LNCAP (cell line): Measurements from ENCODE around the gene SSU72.

Experiments used
- TF ChIP-seq, protein P1 (sequence below): fragments of 450-650 bp; IDR thresholded peaks from 2 replicates; pipeline ENCODE4 v1.5.1; 2017; ENCODE audit warnings: mild to moderate bottlenecking

The SSU72 gene

GRCh38 chr1:1582585-1583346, 8.1 kb upstream of the SSU72 start:
- TF ChIP-seq, protein P1, sequence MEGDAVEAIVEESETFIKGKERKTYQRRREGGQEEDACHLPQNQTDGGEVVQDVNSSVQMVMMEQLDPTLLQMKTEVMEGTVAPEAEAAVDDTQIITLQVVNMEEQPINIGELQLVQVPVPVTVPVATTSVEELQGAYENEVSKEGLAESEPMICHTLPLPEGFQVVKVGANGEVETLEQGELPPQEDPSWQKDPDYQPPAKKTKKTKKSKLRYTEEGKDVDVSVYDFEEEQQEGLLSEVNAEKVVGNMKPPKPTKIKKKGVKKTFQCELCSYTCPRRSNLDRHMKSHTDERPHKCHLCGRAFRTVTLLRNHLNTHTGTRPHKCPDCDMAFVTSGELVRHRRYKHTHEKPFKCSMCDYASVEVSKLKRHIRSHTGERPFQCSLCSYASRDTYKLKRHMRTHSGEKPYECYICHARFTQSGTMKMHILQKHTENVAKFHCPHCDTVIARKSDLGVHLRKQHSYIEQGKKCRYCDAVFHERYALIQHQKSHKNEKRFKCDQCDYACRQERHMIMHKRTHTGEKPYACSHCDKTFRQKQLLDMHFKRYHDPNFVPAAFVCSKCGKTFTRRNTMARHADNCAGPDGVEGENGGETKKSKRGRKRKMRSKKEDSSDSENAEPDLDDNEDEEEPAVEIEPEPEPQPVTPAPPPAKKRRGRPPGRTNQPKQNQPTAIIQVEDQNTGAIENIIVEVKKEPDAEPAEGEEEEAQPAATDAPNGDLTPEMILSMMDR = no peak

- TF ChIP-seq, protein P1 = no peak
Observed at GRCh38 chr1:1578371-1578940, 3.8 kb upstream of the SSU72 start.

- TF ChIP-seq, protein P1 = no peak
Observed at GRCh38 chr1:1577367-1578011, 2.8 kb upstream of the SSU72 start.

DNA sequence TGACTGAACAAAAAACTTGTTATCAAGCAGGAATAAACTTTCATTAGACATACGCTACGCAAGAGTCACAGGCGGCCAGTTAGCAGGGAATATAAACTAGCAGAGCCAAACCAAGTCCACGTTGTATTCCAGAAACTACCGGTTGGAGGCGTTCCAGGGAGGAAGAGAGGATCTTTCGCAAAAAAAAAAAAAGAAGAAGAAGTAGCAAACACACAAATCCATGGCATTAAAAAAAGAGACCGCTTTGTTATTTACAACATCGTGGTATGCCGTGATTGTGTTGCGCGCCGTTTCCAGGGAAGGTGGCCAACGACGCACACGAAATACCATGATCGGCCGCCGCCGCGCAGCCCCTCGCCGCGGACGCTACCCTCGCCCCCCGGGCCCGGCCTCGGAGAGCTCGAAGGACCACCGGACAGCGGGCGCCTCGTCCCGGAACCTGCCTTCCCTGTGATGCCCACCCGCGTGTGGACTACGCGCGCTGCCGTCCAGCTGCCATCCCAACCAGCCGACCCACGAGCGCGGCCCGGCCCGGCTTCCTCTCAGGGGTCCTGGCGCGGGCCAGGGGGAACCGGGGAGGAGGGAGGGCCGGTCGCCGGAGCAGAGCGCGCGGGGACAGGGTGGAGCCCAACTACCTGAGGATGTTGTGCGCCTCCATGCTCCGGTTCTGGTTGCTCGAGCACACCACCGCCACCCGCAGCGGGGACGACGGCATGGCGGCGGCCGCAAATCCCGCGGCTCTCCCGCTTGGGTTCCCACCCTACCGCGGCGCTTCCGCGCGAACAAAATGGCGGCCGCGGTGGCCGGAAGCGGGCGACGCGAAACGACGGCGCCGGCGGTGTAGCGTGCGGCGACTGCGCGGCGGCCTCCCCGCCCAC, 581 bp downstream of the SSU72 start:
- TF ChIP-seq, protein P1 = no peak

- TF ChIP-seq, protein P1 = no peak
Observed at GRCh38 chr1:1569341-1569740, 5.3 kb downstream of the SSU72 start.

GRCh38 chr1:1567891-1568291, 6.8 kb downstream of the SSU72 start:
- TF ChIP-seq, protein P1 = no peak
